SK-N-SH (cell line): Measurements from ENCODE around the gene SMOC1. TPM values are rescaled to one million over a fixed set of nuclear protein-coding genes. Genes with fewer than 3 reads are reported as not detected.

ENCODE experiments used
- CTCF ChIA-PET: fragments of 300-600, 350-600 bp; formaldehyde crosslinking; extraction: SDS; loops from one replicate; lab custom pipeline; 2021; lab: Yijun Ruan, JAX
- POLR2A ChIA-PET: fragments of 350-600 bp; sonication (Branson Sonifier 250); formaldehyde crosslinking; extraction: SDS; loops from one replicate; lab custom pipeline; 2020; ENCODE audit warnings: antibody characterized with exemption, inconsistent platforms; lab: Yijun Ruan, JAX
- DNase-seq: peaks from one replicate; pipeline ENCODE4 v3.0.0; 2012
- H2AFZ ChIP-seq: fragments of 200-600 bp; sonication (generic); 2 replicates; pipeline ENCODE4 v1.8.1; 2016; ENCODE audit warnings: antibody characterized with exemption, mild to moderate bottlenecking, low read depth
- H3F3A ChIP-seq: fragments of 200-600 bp; sonication (generic); replicated peaks from 2 replicates; pipeline ENCODE3; 2016; ENCODE audit warnings: antibody characterized with exemption, mild to moderate bottlenecking; ENCODE audit not compliant: insufficient read depth
- H3K27ac ChIP-seq, 2 experiments: fragments of 200-500 bp in 1 of 2; fragments of 200-600 bp in 1 of 2; sonication (Bioruptor generic) in 1 of 2; sonication (generic), shearing (Covaris generic) in 1 of 2; 2 replicates each; pipeline versions ENCODE4 v1.5.1 to v1.6.1; 2014 to 2016; ENCODE audit warnings: low read depth in 2 of 2, inconsistent platforms in 1 of 2, low read length in 1 of 2, mild to moderate bottlenecking in 1 of 2, mixed read lengths in 1 of 2
- H3K27me3 ChIP-seq: fragments of 200-600 bp; sonication (generic), shearing (Covaris generic); 2 replicates; pipeline ENCODE4 v1.6.1; 2016; ENCODE audit warnings: mixed run types; ENCODE audit not compliant: insufficient read depth
- H3K36me3 ChIP-seq, 2 experiments: fragments of 200-500 bp in 1 of 2; fragments of 200-600 bp in 1 of 2; sonication (Bioruptor generic) in 1 of 2; sonication (generic) in 1 of 2; replicated peaks in 1 of 2; 2 replicates each; pipeline versions ENCODE3 to v1.5.1; 2014 to 2016; ENCODE audit warnings: low read length in 1 of 2, mild to moderate bottlenecking in 1 of 2; ENCODE audit not compliant: insufficient read depth in 2 of 2, control insufficient read depth in 1 of 2
- H3K4me1 ChIP-seq, 2 experiments: fragments of 200-500 bp in 1 of 2; fragments of 200-600 bp in 1 of 2; sonication (Bioruptor generic) in 1 of 2; sonication (generic), shearing (Covaris generic) in 1 of 2; 2 replicates each; pipeline versions ENCODE4 v1.5.1 to v1.6.1; 2014 to 2016; ENCODE audit warnings: low read depth in 1 of 2, low read length in 1 of 2, mixed run types in 1 of 2; ENCODE audit not compliant: insufficient read depth in 2 of 2, control insufficient read depth in 1 of 2
- H3K4me2 ChIP-seq: fragments of 200-600 bp; sonication (generic), shearing (Covaris generic); 2 replicates; pipeline ENCODE4 v1.6.1; 2017; ENCODE audit warnings: mixed run types
- H3K4me3 ChIP-seq, 2 experiments: fragments of 200-500 bp in 1 of 2; fragments of 200-600 bp in 1 of 2; sonication (Bioruptor generic) in 1 of 2; sonication (generic), shearing (Covaris generic) in 1 of 2; 2 replicates each; pipeline versions ENCODE4 v1.5.1 to v1.8.1; 2014 to 2016; ENCODE audit warnings: low read depth in 2 of 2, inconsistent platforms in 1 of 2, low read length in 1 of 2, mild to moderate bottlenecking in 1 of 2, mixed read lengths in 1 of 2, moderate library complexity in 1 of 2
- H3K79me2 ChIP-seq: fragments of 200-600 bp; sonication (generic); 2 replicates; pipeline ENCODE4 v1.8.1; 2017; ENCODE audit warnings: mild to moderate bottlenecking; ENCODE audit not compliant: insufficient read depth
- H3K9ac ChIP-seq: fragments of 200-600 bp; sonication (generic); 2 replicates; pipeline ENCODE4 v1.6.1; 2017; ENCODE audit warnings: mixed run types
- H3K9me2 ChIP-seq: fragments of 200-600 bp; sonication (generic); 2 replicates; pipeline ENCODE4 v1.6.1; 2017; ENCODE audit warnings: mixed run types
- H3K9me3 ChIP-seq: fragments of 200-600 bp; sonication (generic); 2 replicates; pipeline ENCODE4 v1.6.1; 2017; ENCODE audit warnings: mixed run types, mild to moderate bottlenecking, moderate library complexity
- H4K20me1 ChIP-seq: fragments of 200-600 bp; sonication (generic); 2 replicates; pipeline ENCODE4 v1.6.1; 2017; ENCODE audit warnings: mild to moderate bottlenecking, mixed run types; ENCODE audit not compliant: insufficient read depth
- CHD2 ChIP-seq: fragments of 150-350 bp; IDR thresholded peaks from 2 replicates; pipeline ENCODE4 v1.6.1; 2018; ENCODE audit warnings: low read length; ENCODE audit not compliant: partially characterized antibody
- ELF1 ChIP-seq: IDR thresholded peaks from 2 replicates; pipeline ENCODE4 v1.4.0; 2012
- EP300 ChIP-seq, 2 experiments: IDR thresholded peaks; 2 replicates each; pipeline versions ENCODE4 v1.4.0 to v1.6.1; 2012; ENCODE audit warnings: borderline replicate concordance in 1 of 2, low read depth in 1 of 2, low read length in 1 of 2
- FOSL2 ChIP-seq: IDR thresholded peaks from 2 replicates; pipeline ENCODE4 v1.4.0; 2012; ENCODE audit warnings: low read depth, mild to moderate bottlenecking, moderate library complexity, borderline replicate concordance
- FOXJ3 ChIP-seq: sonication (generic); formaldehyde crosslinking; IDR thresholded peaks from 2 replicates; pipeline ENCODE4 v1.5.1; 2020; ENCODE audit warnings: mild to moderate bottlenecking, missing genetic modification reagents
- NFIC ChIP-seq: IDR thresholded peaks from 2 replicates; pipeline ENCODE4 v1.4.0; 2012; ENCODE audit warnings: borderline replicate concordance
- NRF1 ChIP-seq: IDR thresholded peaks from 2 replicates; pipeline ENCODE4 v1.6.1; 2012; ENCODE audit warnings: low read depth, mild to moderate bottlenecking, low read length
- POLR2AphosphoS5 ChIP-seq: IDR thresholded peaks from 2 replicates; pipeline ENCODE4 v1.6.1; 2012; ENCODE audit warnings: low read depth, low read length
- RCOR1 ChIP-seq: fragments of 150-350 bp; IDR thresholded peaks from 2 replicates; pipeline ENCODE4 v1.6.1; 2017; ENCODE audit warnings: antibody characterized with exemption, low read length
- RFX5 ChIP-seq: IDR thresholded peaks from 2 replicates; pipeline ENCODE4 v1.6.1; 2012; ENCODE audit warnings: mild to moderate bottlenecking, improper control_type of control experiment, low read length
- RXRA ChIP-seq: IDR thresholded peaks from 2 replicates; pipeline ENCODE4 v1.4.0; 2012; ENCODE audit warnings: low read depth, mild to moderate bottlenecking, borderline replicate concordance
- TAF1 ChIP-seq: IDR thresholded peaks from 2 replicates; pipeline ENCODE4 v1.6.1; 2012; ENCODE audit warnings: low read depth, mild to moderate bottlenecking, low read length, moderate library complexity, borderline replicate concordance
- TCF12 ChIP-seq: IDR thresholded peaks from 2 replicates; pipeline ENCODE4 v1.4.0; 2012
- YY1 ChIP-seq: IDR thresholded peaks from 2 replicates; pipeline ENCODE4 v1.4.0; 2012; ENCODE audit warnings: low read depth, mild to moderate bottlenecking
- WGBS: methylation state at CpG from one replicate; pipeline ENCODE4 v1.1.6; 2017; ENCODE audit warnings: low lambda C conversion rate; 5-methylcytosine and 5-hydroxymethylcytosine counted together
- polyA plus RNA-seq, 3 experiments: library from polyadenylated mRNA; depleted of rRNA; stranded (reverse); fragments of >200 nt; gene quantifications; 2 replicates each; pipeline ENCODE4 v1.2.3, GENCODE V29; 2012
- TF ChIP-seq, protein P1 (sequence below): fragments of 150-350 bp; IDR thresholded peaks from 2 replicates; pipeline ENCODE4 v1.6.1; 2016; ENCODE audit warnings: mild to moderate bottlenecking, low read depth, low read length
- TF ChIP-seq, protein P2 (sequence below): fragments of 200-600 bp; sonication (generic); IDR thresholded peaks from 2 replicates; pipeline ENCODE4 v1.6.1; 2017; ENCODE audit warnings: antibody characterized with exemption, mild to moderate bottlenecking, moderate library complexity
- TF ChIP-seq, protein P3 (sequence below): IDR thresholded peaks from 2 replicates; pipeline ENCODE4 v1.4.0; 2012; ENCODE audit warnings: low read depth, borderline replicate concordance

SMOC1 gene
- polyA plus RNA-seq, 1 of the 3 experiments (the other 2 are of a cell fraction): not detected

DNA sequence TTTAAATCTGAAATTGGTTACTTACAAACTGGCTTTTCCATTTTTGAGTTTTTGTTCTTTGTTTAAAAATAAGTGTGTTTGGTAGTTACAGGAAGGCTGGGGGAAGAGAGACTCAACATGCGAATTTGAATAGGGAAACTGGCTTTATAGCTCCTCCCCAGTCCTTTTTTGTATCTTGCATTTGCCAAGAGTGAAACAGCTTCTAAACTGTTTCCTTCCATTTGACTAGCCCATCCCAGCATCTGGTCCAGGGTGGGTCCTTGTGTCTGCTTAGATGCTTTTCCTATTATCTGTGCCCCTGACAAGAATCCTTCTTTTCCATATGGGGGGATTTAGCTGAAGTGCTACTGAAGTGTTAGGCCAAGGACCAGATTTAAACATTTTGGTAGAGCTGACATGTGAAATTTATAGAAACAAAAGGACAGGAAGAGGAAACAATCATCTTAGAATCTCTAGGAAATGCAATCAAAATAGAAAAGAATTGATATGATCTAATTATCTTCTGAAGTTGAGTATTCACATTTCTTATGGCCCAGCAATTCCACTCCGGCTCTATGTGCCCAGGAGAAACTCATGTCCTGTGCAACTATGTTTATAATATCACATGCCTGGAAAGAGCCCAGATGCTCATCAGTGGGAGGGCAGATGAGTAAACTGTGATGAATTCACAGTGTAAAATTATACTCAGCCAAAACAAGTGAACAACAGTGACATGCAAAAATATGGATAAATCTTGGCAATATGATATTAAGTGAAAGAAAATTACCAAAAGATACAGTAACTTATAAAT lies 7.4 kb downstream of the SMOC1 start:
- no peak overlapping the region for H3K4me3 ChIP-seq
- TF ChIP-seq FOSL2: no peak
- TF ChIP-seq, protein P1, sequence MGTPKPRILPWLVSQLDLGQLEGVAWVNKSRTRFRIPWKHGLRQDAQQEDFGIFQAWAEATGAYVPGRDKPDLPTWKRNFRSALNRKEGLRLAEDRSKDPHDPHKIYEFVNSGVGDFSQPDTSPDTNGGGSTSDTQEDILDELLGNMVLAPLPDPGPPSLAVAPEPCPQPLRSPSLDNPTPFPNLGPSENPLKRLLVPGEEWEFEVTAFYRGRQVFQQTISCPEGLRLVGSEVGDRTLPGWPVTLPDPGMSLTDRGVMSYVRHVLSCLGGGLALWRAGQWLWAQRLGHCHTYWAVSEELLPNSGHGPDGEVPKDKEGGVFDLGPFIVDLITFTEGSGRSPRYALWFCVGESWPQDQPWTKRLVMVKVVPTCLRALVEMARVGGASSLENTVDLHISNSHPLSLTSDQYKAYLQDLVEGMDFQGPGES: no peak
- no peak for TF ChIP-seq TAF1
- no peak for TF ChIP-seq NRF1
- no peak for TF ChIP-seq TCF12
- no peak for TF ChIP-seq EP300 (IDR thresholded peaks at IDR 0.05; ENCODE audit: borderline replicate concordance in 1 of 2, low read depth in 1 of 2, low read length in 1 of 2)
- TF ChIP-seq YY1: no peak
- no peak for TF ChIP-seq RFX5
- TF ChIP-seq CHD2: no peak
- TF ChIP-seq RXRA: no peak
- no peak for TF ChIP-seq RCOR1
- TF ChIP-seq NFIC: no peak
- no peak overlapping the region for H3K4me2 ChIP-seq
- no peak overlapping the region; a peak in 1 of 4 replicates for H3K27ac ChIP-seq
- DNase-seq: no peak
- WGBS: 29% methylated on average over 2 of the region's 2 CpGs
- no peaks in the 10 kb centered on the region for H3K79me2 ChIP-seq
- peaks cover 0 to 18% of the 10 kb centered on the region in 2 experiments; a peak in 1 of 4 replicates for H3K4me1 ChIP-seq
- no peak overlapping the region for H3K9ac ChIP-seq
- no peak overlapping the region for H2AFZ ChIP-seq
- H4K20me1 ChIP-seq: no peaks in the 10 kb centered on the region
- ChIA-PET POLR2A (no interaction called here), CTCF (interaction anchor here (0.8 to 3.2 kb wide), 2 partner anchors 8 to 9 kb away, joined by 3 to 12 read pairs; no protein-coding TSS in a partner anchor)
- no peaks in the 10 kb centered on the region for H3K9me3 ChIP-seq
- no peaks in the 10 kb centered on the region for H3K9me2 ChIP-seq
- no peaks in the 10 kb centered on the region for H3K27me3 ChIP-seq
- no peaks in the 10 kb centered on the region for H3K36me3 ChIP-seq
- H3F3A ChIP-seq: no peaks in the 10 kb centered on the region

DNA sequence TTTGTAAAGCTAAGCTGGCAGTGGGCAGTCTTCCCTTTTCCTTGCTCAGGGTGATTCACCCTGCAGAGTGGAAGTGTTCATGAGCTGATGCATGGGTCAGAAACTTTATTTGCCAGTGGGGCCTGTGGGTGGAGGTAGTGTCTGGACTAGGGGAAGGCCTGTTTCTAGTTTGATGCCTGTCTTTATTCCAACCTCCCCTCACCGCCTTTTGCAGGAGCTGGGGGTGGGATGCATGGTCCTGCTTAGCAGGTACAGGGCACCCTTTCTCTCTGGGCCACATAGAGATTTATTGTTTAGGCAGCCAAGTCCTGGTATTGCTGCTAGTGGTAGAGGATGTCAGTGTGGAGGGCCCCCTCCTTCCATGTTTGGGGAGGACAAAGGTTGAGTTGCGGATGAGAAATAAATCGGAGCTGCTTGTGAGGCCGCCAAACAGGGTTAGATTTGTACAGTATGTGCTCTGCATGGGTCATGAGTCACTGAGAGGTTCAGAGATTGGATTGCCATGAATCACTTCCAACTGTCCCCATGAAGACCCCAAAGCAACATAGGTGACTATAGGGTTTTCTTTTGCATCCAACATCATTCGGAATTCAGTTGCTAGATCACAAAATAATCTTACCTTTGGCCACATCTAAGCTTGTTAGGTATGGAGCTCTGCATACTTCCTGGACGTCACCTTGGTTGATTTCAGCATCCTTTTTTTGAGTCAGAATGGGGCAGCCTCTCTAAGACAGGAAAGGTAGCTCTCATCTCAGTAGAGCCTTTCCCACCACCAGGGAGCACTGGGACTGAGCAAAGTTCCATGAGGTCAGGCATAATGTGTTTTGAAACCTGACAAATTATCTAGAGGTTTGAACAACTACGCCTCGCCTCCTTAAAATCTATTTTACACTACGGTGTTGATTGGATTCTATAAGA lies 8.8 kb downstream of the SMOC1 start:
- H4K20me1 ChIP-seq: no peaks in the 10 kb centered on the region
- peaks cover 0 to 10% of the 10 kb centered on the region in 2 experiments; a peak in 1 of 4 replicates for H3K4me1 ChIP-seq
- no peak overlapping the region for H2AFZ ChIP-seq
- no peak overlapping the region for H3K4me2 ChIP-seq
- no peak overlapping the region for H3K4me3 ChIP-seq
- no peaks in the 10 kb centered on the region for H3K27me3 ChIP-seq
- no peak overlapping the region; a peak in 1 of 4 replicates for H3K27ac ChIP-seq
- H3K9me2 ChIP-seq: no peaks in the 10 kb centered on the region
- ChIA-PET POLR2A (interaction anchor here (1.0 kb wide), 1 partner anchor 9 kb away, joined by 3 read pairs; the partner anchor contains the start of gene SMOC1), CTCF (interaction anchor here (0.8 to 3.2 kb wide), 4 partner anchors 9 to 140 kb away, joined by 3 to 12 read pairs (median 4); partner anchors contain the start of gene SMOC1)
- H3K36me3 ChIP-seq: no peaks in the 10 kb centered on the region
- no peaks in the 10 kb centered on the region for H3K9me3 ChIP-seq
- WGBS: 40% methylated on average over 8 of the region's 9 CpGs
- no peak overlapping the region for H3K9ac ChIP-seq
- TF ChIP-seq, protein P2, sequence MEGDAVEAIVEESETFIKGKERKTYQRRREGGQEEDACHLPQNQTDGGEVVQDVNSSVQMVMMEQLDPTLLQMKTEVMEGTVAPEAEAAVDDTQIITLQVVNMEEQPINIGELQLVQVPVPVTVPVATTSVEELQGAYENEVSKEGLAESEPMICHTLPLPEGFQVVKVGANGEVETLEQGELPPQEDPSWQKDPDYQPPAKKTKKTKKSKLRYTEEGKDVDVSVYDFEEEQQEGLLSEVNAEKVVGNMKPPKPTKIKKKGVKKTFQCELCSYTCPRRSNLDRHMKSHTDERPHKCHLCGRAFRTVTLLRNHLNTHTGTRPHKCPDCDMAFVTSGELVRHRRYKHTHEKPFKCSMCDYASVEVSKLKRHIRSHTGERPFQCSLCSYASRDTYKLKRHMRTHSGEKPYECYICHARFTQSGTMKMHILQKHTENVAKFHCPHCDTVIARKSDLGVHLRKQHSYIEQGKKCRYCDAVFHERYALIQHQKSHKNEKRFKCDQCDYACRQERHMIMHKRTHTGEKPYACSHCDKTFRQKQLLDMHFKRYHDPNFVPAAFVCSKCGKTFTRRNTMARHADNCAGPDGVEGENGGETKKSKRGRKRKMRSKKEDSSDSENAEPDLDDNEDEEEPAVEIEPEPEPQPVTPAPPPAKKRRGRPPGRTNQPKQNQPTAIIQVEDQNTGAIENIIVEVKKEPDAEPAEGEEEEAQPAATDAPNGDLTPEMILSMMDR: no peak
- TF ChIP-seq FOXJ3 (CRISPR knock-in tag): no peak
- TF ChIP-seq, protein P3, sequence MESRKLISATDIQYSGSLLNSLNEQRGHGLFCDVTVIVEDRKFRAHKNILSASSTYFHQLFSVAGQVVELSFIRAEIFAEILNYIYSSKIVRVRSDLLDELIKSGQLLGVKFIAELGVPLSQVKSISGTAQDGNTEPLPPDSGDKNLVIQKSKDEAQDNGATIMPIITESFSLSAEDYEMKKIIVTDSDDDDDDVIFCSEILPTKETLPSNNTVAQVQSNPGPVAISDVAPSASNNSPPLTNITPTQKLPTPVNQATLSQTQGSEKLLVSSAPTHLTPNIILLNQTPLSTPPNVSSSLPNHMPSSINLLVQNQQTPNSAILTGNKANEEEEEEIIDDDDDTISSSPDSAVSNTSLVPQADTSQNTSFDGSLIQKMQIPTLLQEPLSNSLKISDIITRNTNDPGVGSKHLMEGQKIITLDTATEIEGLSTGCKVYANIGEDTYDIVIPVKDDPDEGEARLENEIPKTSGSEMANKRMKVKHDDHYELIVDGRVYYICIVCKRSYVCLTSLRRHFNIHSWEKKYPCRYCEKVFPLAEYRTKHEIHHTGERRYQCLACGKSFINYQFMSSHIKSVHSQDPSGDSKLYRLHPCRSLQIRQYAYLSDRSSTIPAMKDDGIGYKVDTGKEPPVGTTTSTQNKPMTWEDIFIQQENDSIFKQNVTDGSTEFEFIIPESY: no peak
- no peak for TF ChIP-seq RCOR1
- no peak for TF ChIP-seq POLR2AphosphoS5
- no peak for TF ChIP-seq ELF1
- DNase-seq: no peak
- no peaks in the 10 kb centered on the region for H3F3A ChIP-seq
- no peaks in the 10 kb centered on the region for H3K79me2 ChIP-seq
